ENCODE measurements around the gene MGAT3. TPM values are rescaled to one million over a fixed set of nuclear protein-coding genes. Genes with fewer than 3 reads are reported as not detected.

MGAT3 gene
- total and polyA plus RNA-seq, 2 of the 13 experiments (the other 11 are each of a cell fraction or from before 2014, with no cell fraction given) = 0.11 to 0.15 TPM

- no peaks in the 10 kb centered on the region for H3K9me3 ChIP-seq (ENCODE audit: low read length)
- WGBS (ENCODE audit: low lambda C conversion rate) = 47% methylated on average over 6 of the region's 9 CpGs
Measured at GRCh38 chr22:39475337-39475736, 18.5 kb downstream of the MGAT3 start.

More at GRCh38 chr22:39475337-39475736, 18.5 kb downstream of the MGAT3 start:
- no peak overlapping the region for H2AFZ ChIP-seq (ENCODE audit: low read length)
- intact Hi-C loops (cut with micrococcal nuclease; ENCODE audit: unreplicated experiment) (no loop called here), in situ Hi-C loops (cut with HindIII; ENCODE audit: extremely low pct_ligation_motif_present, low pct_unique_long_range_greater_than_20kb) (no loop called here)
- no TSS peak for BruUV-seq (replicated peaks)
- H3K9ac ChIP-seq (ENCODE audit: insufficient read depth, low read depth, low read length) = no peak overlapping the region
- H3K27ac ChIP-seq (ENCODE audit: extremely low read length, insufficient read depth, low read length) = no peak overlapping the region
- FAIRE-seq (no peak), ATAC-seq (no peak), DNase-seq (ENCODE audit: low spot score) (no peak)
- H3K27me3 ChIP-seq (ENCODE audit: control insufficient read depth in 1 of 2, insufficient read depth in 2 of 2, low read length in 2 of 2) = peaks cover 0 to 12% of the 10 kb centered on the region in 2 experiments; a peak in 3 of 5 replicates
- H3K36me3 ChIP-seq (replicated peaks in 1 of 2; ENCODE audit: control insufficient read depth in 1 of 2, insufficient read depth in 2 of 2, low read length in 2 of 2) = no peaks in the 10 kb centered on the region
- H3K79me2 ChIP-seq (ENCODE audit: insufficient read depth, low read length) = no peaks in the 10 kb centered on the region
- peaks cover 54% of the 10 kb centered on the region for H3K4me1 ChIP-seq (ENCODE audit: insufficient read depth, low read length)
- POLR2A ChIA-PET = interaction anchor here (1.3 kb wide), 1 partner anchor 45 kb away, joined by 6 read pairs; the partner anchor contains the start of gene ATF4
- CTCF ChIA-PET (ENCODE audit: low intra/inter-chr PET ratio, low total read pairs) = no interaction called here
- no peak overlapping the region for H3K4me3 ChIP-seq (replicated peaks in 1 of 3; ENCODE audit: insufficient read depth in 1 of 3, low read depth in 2 of 3, low read length in 3 of 3)
- H3K4me2 ChIP-seq (ENCODE audit: low read depth, low read length) = no peak overlapping the region
- TF ChIP-seq ETS1 (CRISPR knock-in tag; IDR thresholded peaks at IDR 0.05) (no peak), ZBTB4 (CRISPR knock-in tag; IDR thresholded peaks at IDR 0.05; ENCODE audit: borderline replicate concordance) (no peak), ZNF205 (CRISPR knock-in tag; IDR thresholded peaks at IDR 0.05) (no peak), SP5 (CRISPR knock-in tag; IDR thresholded peaks at IDR 0.05; ENCODE audit: borderline replicate concordance, low read depth) (0 out of 2 replicates have a peak, but pooled peaks have one; percentile 19), ZNF468 (CRISPR knock-in tag; IDR thresholded peaks at IDR 0.05) (no peak)
- TF ChIP-seq, protein P1, sequence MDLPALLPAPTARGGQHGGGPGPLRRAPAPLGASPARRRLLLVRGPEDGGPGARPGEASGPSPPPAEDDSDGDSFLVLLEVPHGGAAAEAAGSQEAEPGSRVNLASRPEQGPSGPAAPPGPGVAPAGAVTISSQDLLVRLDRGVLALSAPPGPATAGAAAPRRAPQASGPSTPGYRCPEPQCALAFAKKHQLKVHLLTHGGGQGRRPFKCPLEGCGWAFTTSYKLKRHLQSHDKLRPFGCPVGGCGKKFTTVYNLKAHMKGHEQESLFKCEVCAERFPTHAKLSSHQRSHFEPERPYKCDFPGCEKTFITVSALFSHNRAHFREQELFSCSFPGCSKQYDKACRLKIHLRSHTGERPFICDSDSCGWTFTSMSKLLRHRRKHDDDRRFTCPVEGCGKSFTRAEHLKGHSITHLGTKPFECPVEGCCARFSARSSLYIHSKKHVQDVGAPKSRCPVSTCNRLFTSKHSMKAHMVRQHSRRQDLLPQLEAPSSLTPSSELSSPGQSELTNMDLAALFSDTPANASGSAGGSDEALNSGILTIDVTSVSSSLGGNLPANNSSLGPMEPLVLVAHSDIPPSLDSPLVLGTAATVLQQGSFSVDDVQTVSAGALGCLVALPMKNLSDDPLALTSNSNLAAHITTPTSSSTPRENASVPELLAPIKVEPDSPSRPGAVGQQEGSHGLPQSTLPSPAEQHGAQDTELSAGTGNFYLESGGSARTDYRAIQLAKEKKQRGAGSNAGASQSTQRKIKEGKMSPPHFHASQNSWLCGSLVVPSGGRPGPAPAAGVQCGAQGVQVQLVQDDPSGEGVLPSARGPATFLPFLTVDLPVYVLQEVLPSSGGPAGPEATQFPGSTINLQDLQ (CRISPR knock-in tag; IDR thresholded peaks at IDR 0.05) = no peak
- H4K20me1 ChIP-seq (ENCODE audit: insufficient read depth, low read length) = no peaks in the 10 kb centered on the region
